Measurements from ENCODE around the gene SVIL. TPM values are rescaled to one million over a fixed set of nuclear protein-coding genes. Genes with fewer than 3 reads are reported as not detected.

The SVIL gene
- total RNA-seq, 1 donor from 2014 or later: 0.62 TPM

GRCh38 chr10:29598851-29599311 lies 35.9 kb downstream of the SVIL start:
- no peaks in the 10 kb centered on the region for H3K9me3 Mint-ChIP-seq
- ChIA-PET CTCF (interaction anchor here (0.8 kb wide), 1 partner anchor 9 kb away, joined by 3 read pairs; no protein-coding TSS in a partner anchor), POLR2A (no interaction called here)
- ATAC-seq (ENCODE audit: low read depth): no peak
- no peaks in the 10 kb centered on the region for H3K36me3 Mint-ChIP-seq (ENCODE audit: low read depth)
- intact Hi-C loops (cut with micrococcal nuclease): no loop called here
- H3K4me3 Mint-ChIP-seq: no peak overlapping the region
- TF ChIP-seq CTCF (IDR thresholded peaks at IDR 0.05): no peak
- no peaks in the 10 kb centered on the region for H3K27me3 Mint-ChIP-seq
- no peak overlapping the region for H3K27ac Mint-ChIP-seq
- H3K4me1 Mint-ChIP-seq: no peaks in the 10 kb centered on the region
- no peak for DNase-seq

GRCh38 chr10:29596826-29597225 lies 37.9 kb downstream of the SVIL start:
- TF ChIP-seq CTCF (IDR thresholded peaks at IDR 0.05): no peak
- ATAC-seq (ENCODE audit: low read depth) (no peak), DNase-seq (no peak)
- ChIA-PET CTCF (no interaction called here), POLR2A (no interaction called here)
- H3K27me3 Mint-ChIP-seq: no peaks in the 10 kb centered on the region
- H3K4me1 Mint-ChIP-seq: no peaks in the 10 kb centered on the region
- no peak overlapping the region for H3K4me3 Mint-ChIP-seq
- intact Hi-C loops (cut with micrococcal nuclease): no loop called here
- H3K36me3 Mint-ChIP-seq (ENCODE audit: low read depth): no peaks in the 10 kb centered on the region
- no peak overlapping the region for H3K27ac Mint-ChIP-seq
- H3K9me3 Mint-ChIP-seq: no peaks in the 10 kb centered on the region

- no peak overlapping the region for H3K4me3 Mint-ChIP-seq
- ATAC-seq (ENCODE audit: low read depth) (no peak), DNase-seq (no peak)
- H3K4me1 Mint-ChIP-seq: no peaks in the 10 kb centered on the region
- H3K36me3 Mint-ChIP-seq (ENCODE audit: low read depth): no peaks in the 10 kb centered on the region
- no peaks in the 10 kb centered on the region for H3K9me3 Mint-ChIP-seq
- no peak overlapping the region for H3K27ac Mint-ChIP-seq
- TF ChIP-seq CTCF (IDR thresholded peaks at IDR 0.05): no peak
- intact Hi-C loops (cut with micrococcal nuclease): no loop called here
- ChIA-PET CTCF (no interaction called here), POLR2A (no interaction called here)
- no peaks in the 10 kb centered on the region for H3K27me3 Mint-ChIP-seq
These were observed 38.4 kb downstream of the SVIL start for GRCh38 chr10:29596356-29596755.

GRCh38 chr10:29595636-29596225 lies 39.0 kb downstream of the SVIL start:
- TF ChIP-seq CTCF (IDR thresholded peaks at IDR 0.05): no peak
- peaks cover under 1% of the 10 kb centered on the region for H3K4me1 Mint-ChIP-seq
- no peak overlapping the region for H3K27ac Mint-ChIP-seq
- H3K9me3 Mint-ChIP-seq: no peaks in the 10 kb centered on the region
- POLR2A ChIA-PET: no interaction called here
- no peaks in the 10 kb centered on the region for H3K36me3 Mint-ChIP-seq (ENCODE audit: low read depth)
- CTCF ChIA-PET: no interaction called here
- no peak for DNase-seq
- no peak for ATAC-seq (ENCODE audit: low read depth)
- H3K27me3 Mint-ChIP-seq: no peaks in the 10 kb centered on the region
- H3K4me3 Mint-ChIP-seq: no peak overlapping the region
- intact Hi-C loops (cut with micrococcal nuclease): no loop called here

GRCh38 chr10:29595146-29595545 lies 39.6 kb downstream of the SVIL start:
- Mint-ChIP-seq H3K4me1 (peaks cover 6% of the 10 kb centered on the region), H3K27me3 (no peaks in the 10 kb centered on the region), H3K9me3 (no peaks in the 10 kb centered on the region), H3K36me3 (ENCODE audit: low read depth) (no peaks in the 10 kb centered on the region), H3K27ac (no peak overlapping the region), H3K4me3 (no peak overlapping the region)
- DNase-seq (no peak), ATAC-seq (ENCODE audit: low read depth) (no peak)
- no peak for TF ChIP-seq CTCF (IDR thresholded peaks at IDR 0.05)
- intact Hi-C loops (cut with micrococcal nuclease): no loop called here
- ChIA-PET CTCF (no interaction called here), POLR2A (no interaction called here)

Measured in activated B cell treated with CpG ODN at 0.5 μM for 24 hours (primary cell).